ENCODE data around the gene LRRC74A.

- TF ChIP-seq POLR2AphosphoS5 (IDR thresholded peaks at IDR 0.05; ENCODE audit: borderline replicate concordance, low read depth, low read length) (no peak), EZH2 (IDR thresholded peaks at IDR 0.05) (no peak)
Measured at GRCh38 chr14:76829650-76830421, 3.6 kb downstream of the LRRC74A start.

Data from SK-N-MC (cell line).